Progenitor cell of endocrine pancreas (in vitro differentiated cells): ENCODE results near the gene KAZN. TPM values are rescaled to one million over a fixed set of nuclear protein-coding genes. Genes with fewer than 3 reads are reported as not detected.

ENCODE experiments used
- DNase-seq: peaks from one replicate; pipeline ENCODE4 v3.0.0; 2021; ENCODE audit warnings: low spot score; ENCODE audit not compliant: unreplicated experiment
- H3K27ac Mint-ChIP-seq: 2 replicates; pipeline ENCODE4 v1.8.0; 2021; ENCODE audit warnings: mild to moderate bottlenecking, moderate library complexity, mixed read lengths
- H3K27me3 Mint-ChIP-seq: 2 replicates; pipeline ENCODE4 v1.8.0; 2021; ENCODE audit warnings: mixed read lengths
- H3K36me3 Mint-ChIP-seq: 2 replicates; pipeline ENCODE4 v1.8.0; 2022; ENCODE audit warnings: mixed read lengths; ENCODE audit not compliant: insufficient read depth
- H3K4me1 Mint-ChIP-seq: 2 replicates; pipeline ENCODE4 v1.8.0; 2021; ENCODE audit warnings: low read depth, mixed read lengths
- H3K4me3 Mint-ChIP-seq: 2 replicates; pipeline ENCODE4 v1.8.0; 2021; ENCODE audit warnings: low read depth, mild to moderate bottlenecking, moderate library complexity, mixed read lengths
- H3K9me3 Mint-ChIP-seq: 2 replicates; pipeline ENCODE4 v1.8.0; 2021; ENCODE audit warnings: low read depth, mixed read lengths
- CTCF ChIP-seq: fragments of 200-600 bp; sonication (generic); IDR thresholded peaks from one replicate; pipeline ENCODE4 v1.5.0; 2021; ENCODE audit warnings: antibody characterized with exemption, mild to moderate bottlenecking; ENCODE audit not compliant: unreplicated experiment
- total RNA-seq: library from RNA; stranded (reverse); gene quantifications from 2 replicates; pipeline ENCODE4 v1.2.1, GENCODE V29; 2021

KAZN gene
- total RNA-seq, 1 donor from 2014 or later, result 12.9 TPM

GRCh38 chr1:14745001-14745720, 146.7 kb downstream of the KAZN start:
- Mint-ChIP-seq H3K27ac (no peak overlapping the region), H3K4me3 (no peak overlapping the region), H3K9me3 (no peaks in the 10 kb centered on the region), H3K4me1 (peaks cover 9% of the 10 kb centered on the region), H3K27me3 (peaks cover 5% of the 10 kb centered on the region), H3K36me3 (no peaks in the 10 kb centered on the region)
- no peak for TF ChIP-seq CTCF
- DNase-seq, result no peak

GRCh38 chr1:14745789-14746188, 147.3 kb downstream of the KAZN start:
- no peaks in the 10 kb centered on the region for H3K9me3 Mint-ChIP-seq
- H3K36me3 Mint-ChIP-seq, result no peaks in the 10 kb centered on the region
- H3K27me3 Mint-ChIP-seq, result no peaks in the 10 kb centered on the region
- H3K27ac Mint-ChIP-seq, result no peak overlapping the region
- H3K4me1 Mint-ChIP-seq, result peaks cover 8% of the 10 kb centered on the region
- H3K4me3 Mint-ChIP-seq, result no peak overlapping the region
- TF ChIP-seq CTCF, result no peak
- no peak for DNase-seq

- no peaks in the 10 kb centered on the region for H3K36me3 Mint-ChIP-seq
- H3K27ac Mint-ChIP-seq, result no peak overlapping the region
- H3K4me1 Mint-ChIP-seq, result peaks cover 3% of the 10 kb centered on the region
- H3K4me3 Mint-ChIP-seq, result no peak overlapping the region
- H3K27me3 Mint-ChIP-seq, result no peaks in the 10 kb centered on the region
- no peak for TF ChIP-seq CTCF
- no peaks in the 10 kb centered on the region for H3K9me3 Mint-ChIP-seq
- DNase-seq, result no peak
Measured at GRCh38 chr1:14746393-14746792, 147.9 kb downstream of the KAZN start.

- no peak for TF ChIP-seq CTCF
- Mint-ChIP-seq H3K27ac (no peak overlapping the region), H3K9me3 (no peaks in the 10 kb centered on the region), H3K36me3 (peaks cover 2% of the 10 kb centered on the region), H3K27me3 (no peaks in the 10 kb centered on the region), H3K4me3 (no peak overlapping the region), H3K4me1 (no peaks in the 10 kb centered on the region)
- no peak for DNase-seq
Measured at GRCh38 chr1:14748151-14748550, 149.7 kb downstream of the KAZN start.

GRCh38 chr1:14748977-14749376, 150.5 kb downstream of the KAZN start:
- no peak overlapping the region for H3K27ac Mint-ChIP-seq
- H3K4me3 Mint-ChIP-seq, result no peak overlapping the region
- no peaks in the 10 kb centered on the region for H3K27me3 Mint-ChIP-seq
- peaks cover 2% of the 10 kb centered on the region for H3K9me3 Mint-ChIP-seq
- H3K4me1 Mint-ChIP-seq, result no peaks in the 10 kb centered on the region
- no peak for DNase-seq
- TF ChIP-seq CTCF, result no peak
- peaks cover 2% of the 10 kb centered on the region for H3K36me3 Mint-ChIP-seq
